ENCODE data around the gene ARHGAP8.
"Not testable (repeated sequence)": the region's sequence is repeated elsewhere in the genome, so short reads cannot be mapped to it uniquely, and the experiment has no call there.

ARHGAP8 gene

DNA sequence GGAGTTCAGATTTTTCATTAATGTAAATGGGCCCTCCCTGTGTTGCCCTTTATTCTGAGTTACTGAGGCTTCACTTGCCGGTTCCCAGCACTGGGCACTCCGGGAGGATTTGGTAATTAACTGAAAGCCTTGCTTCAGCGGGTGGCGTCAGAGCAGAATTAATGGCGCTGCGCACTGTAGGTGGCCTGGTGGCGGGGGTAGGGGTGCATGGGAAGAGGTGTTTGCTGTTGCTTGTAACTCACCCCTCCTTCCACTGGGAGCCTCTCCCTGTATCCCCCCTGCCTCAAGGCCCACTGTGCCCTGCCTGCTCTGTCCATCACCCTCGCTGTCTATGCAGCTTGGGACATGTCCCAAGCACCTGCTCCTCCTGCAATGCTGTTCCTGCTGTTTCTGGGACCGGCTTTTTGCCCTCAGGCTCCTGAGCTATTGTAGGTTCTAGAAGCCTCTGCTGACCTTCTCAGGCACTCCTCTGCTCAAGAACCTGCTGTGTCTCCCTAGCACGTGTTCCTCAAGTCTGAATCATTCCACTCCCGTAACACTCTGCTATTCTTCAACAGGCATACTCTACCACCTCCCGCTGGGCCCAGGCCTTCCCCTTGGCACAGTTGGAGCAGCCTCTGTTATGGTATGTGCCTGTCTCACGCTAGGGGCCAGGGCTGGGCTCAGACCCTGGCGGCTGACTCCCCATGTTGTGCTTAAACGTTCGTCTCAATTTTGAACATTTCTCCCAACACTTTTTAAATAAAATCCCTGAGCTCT is 24.4 kb downstream of the ARHGAP8 start:
- no peak for DNase-seq

DNA sequence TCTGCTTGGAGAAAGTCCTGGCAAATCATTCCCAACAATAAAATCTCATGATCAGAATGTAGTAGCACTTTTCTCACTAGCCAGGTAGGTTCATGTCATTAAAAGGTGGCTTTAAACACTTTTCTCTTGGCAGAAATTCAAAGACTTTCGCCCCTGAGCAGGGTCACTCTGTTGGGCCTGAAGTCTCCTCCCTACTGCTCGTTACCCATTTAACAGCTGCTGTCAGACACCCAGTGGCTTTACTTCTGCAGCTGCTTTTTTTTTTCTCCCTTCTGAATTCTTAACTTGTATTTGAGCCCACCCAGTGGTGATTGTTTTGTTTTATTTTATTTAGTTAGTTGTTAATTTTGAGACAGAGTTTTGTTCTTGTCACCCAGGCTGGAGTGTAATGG is 25.0 kb downstream of the ARHGAP8 start:
- DNase-seq = no peak

DNA sequence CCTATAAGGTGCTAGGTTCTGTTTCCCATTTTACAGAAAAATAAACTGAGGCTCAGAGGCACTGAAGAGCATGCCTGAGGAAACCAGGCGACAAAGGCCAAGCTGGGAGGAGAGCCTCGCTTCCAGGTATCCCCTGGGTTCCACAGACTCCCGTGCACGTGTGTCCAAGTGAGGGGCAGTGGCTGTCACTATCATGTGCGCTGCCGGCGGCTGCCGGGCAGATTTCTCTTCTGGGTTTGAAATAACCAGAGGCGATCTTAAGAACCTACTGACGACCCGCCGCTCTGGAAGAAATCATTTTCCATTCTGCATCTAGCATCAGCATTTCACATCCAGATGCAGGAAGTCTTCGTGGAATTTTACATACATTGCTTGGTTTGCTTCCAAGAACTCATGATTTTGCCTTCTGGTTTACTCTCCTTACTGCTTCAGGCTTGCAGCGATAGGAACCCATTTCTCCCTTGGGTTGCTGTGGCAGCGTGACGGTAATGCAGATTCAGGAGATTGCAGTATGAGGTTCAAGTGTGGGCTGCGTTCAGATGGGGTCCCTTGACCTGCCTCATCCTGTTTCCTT is 28.6 kb downstream of the ARHGAP8 start:
- DNase-seq = no peak

DNA sequence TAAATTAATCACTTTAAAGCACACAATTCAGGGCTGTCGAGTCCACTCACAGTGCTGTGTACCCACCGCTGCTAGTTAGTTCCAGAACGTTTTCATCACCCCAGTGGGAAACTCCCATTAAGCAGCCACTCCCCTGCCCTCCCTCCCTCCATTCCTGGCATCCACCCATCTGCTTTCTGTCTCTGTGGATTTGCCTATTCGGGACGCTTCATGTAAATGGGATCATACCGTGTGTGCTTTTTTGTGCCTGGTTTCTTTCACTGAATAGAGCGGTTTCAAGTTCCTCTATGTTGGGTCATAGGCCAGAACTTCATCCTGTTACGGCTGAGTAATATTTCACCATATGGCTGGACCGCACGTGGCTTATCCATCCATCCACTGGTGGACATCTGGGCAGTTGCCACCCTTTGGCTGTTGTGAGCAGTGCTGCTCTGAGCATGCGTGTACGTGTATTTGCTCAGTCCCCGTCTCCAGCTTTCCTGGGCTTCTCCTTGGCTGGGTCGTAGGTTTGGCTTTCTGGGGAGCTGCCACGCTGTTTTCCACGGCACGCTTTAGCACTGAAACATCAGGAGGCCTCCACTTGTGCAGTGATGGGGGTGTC is 30.1 kb downstream of the ARHGAP8 start:
- DNase-seq = no peak

DNA sequence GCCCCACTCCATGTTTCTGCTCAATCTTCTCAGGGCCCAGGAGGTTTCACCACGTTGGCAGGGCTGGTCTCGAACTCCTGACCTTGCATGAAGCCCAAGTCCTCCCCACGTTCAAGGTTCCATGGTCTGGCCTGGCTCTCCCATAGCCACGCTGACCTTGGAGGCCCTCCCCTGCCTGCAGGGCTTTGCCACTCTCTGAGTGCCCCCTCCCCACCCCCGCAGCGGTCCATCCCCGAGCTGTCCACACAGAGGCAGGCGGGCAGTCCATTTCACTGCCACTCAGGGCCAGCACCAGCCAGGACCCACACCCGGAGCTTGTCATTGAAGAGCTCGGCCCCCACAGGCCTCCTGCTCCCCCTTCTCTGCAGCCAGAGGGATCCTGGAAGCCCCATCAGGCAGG is 30.7 kb downstream of the ARHGAP8 start:
- no peak for DNase-seq

DNA sequence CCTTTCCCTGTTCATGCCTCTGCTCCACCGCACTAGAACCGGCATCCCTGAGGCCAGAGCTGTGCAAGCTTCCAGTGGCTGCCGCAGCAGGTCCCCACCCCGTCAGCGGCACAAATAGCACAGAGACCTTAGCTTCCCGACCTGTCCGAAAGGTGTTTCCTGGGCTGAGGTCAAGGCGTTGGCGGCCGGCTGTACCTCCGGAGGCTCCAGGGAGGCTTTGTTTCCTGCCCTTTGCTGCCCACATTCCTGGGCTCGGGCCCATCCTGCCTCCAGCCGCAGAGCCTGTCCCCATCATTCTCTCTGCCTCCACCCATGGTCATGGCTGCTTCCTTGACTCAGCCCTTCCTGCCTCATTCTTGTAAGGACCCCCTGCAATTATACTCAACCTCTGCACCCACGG is 31.2 kb downstream of the ARHGAP8 start:
- no peak for DNase-seq

DNA sequence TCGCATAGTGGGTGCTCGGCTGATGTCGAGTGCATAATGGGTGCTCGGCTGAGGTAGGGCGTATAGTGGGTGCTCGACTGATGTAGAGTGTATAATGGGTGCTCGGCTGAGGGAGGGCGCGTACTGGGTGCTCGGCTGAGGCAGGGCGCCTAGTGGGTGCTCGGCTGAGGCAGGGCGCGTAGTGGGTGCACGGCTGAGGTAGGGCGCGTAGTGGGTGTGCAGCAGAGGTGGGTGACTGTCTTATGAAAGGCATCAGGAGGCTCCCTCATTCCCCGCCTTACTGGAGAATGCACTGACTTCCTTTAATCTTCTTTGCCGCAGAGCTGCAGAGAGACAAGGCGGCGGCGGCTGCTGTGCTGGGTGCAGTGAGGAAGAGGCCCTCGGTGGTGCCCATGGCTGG is 33.8 kb downstream of the ARHGAP8 start:
- no peak for DNase-seq

DNA sequence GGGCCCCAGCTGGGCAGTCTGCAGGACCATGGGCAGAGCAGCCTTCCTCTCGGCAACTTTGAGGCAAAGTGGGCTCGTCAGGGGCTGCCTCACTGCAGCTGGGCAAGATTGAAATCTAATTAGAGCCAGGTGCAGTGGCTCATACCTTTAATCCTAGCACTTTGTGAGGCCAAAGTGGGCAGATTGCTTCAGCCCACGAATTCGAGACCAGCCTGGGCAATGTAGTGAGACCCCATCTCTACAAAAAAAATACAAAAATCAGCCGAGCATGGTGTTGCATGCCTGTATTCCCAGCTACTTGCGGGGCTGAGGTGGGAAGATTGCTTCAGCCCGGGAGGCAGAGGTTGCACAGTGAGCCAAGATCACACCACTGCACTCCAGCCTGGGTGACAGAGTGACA is 34.2 kb downstream of the ARHGAP8 start:
- no peak for DNase-seq

DNA sequence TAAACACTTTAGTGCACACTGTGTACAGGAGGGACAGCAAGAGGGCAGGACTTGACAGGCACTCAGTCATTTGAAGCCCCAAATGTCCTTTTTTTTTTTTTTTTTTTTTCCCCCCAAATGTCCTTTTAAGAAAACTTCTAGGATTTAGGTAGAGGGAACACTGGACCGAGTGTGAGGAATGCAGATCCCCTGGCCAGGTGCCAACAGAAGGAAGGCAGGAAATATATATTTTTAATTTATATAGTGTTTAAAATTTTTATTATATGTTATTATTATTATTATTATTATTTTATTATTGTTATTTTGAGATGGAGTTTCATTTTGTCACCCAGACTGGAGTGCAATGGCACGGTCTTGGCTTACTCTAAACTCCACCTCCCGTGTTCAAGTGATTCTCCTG is 35.5 kb downstream of the ARHGAP8 start:
- DNase-seq = no peak

DNA sequence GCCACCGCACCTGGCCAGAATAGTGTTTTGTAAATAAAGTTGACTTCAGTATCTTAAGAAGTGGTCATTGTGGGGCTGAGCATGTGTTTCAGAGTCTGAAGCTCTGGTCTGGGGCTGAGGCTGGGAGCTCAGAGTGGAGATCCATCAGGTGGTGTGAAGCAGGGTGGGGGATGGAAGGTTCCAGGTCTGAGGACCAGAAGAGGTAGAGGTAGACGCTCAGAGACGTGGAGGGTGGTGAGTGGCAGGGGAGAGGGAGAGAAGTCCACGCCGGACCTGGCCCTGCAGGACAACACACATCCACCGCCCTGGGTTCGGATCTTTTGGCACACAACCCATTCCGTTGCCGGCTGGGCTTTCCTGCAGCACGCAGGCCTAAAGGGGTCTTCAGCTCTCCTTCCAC is 40.7 kb downstream of the ARHGAP8 start:
- DNase-seq = no peak

DNA sequence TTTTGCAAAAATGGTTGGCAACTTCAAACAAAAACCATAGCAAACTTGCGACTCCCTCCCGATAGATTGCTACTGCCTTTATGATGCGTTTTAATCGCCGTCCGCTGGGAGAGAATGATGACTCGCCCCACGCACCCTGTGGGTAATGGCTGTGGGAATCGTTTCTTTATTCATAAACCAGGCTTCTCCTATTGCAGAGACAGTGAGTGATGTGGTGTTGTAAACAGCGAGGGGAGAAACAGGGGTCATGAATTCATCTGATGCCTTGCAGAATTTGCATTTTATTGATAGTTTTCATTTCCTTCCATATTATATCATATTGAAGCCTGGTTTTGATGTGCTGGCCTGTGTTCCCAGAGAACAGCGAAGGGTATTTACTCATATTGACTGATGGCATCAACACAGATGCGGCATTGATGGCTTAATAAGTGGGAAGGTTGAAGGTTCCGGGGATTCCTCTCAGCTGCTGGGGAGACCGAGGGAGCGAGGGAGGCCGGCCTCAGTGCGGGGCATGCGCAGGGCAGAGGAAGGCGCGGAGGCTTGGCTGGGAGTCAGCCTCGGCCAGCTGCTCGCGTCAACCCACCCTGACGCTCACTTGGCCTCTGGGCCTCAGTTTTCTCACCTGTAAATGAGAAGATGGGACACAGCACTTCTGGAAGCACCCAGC is 41.3 kb downstream of the ARHGAP8 start:
- no peak for DNase-seq

DNA sequence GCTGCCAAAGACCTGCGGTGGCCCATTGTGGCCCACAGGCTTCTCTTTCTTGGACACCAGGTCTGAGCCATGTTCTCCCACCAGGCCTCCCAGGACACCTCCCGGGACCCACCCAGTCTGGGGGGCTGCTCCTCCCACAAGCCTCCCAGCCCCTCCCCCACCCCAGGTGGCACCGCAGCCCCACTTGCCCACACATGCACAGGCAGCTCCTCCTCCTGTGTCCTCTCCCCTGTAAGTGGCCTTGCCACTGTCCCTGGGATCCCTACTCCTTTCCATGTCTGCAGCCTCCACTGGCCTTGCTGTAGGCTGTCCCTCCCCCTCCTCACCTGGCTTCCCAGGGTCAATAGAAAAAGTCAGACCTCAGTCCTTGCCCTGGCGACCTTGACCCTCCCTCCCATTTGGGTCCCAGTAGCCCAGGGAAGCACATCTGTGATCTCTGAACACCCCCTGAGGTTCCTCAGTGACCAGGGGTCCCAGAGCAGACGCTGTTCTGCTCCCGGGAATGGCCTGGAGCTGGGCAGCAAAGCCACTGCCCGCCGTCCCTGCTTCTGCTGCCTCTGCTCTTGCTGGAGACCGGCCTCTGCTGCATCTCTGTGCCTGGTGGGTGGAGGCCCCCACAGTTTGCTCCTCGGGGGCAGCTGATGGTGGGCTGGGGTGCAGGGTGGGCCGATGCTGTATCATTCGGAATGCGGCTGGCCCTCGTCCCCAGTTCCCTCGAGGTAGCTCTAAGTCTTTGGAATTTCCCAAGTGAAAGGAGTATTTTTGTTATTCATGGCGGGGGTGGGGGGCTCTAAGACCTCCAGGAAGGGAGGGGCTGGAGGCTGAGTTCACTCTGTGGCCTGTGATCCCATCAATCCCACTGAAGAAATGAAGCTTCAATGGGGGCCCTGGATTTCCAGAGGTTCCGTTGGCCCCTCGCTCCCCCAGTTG is 43.6 kb downstream of the ARHGAP8 start:
- DNase-seq = no peak

DNA sequence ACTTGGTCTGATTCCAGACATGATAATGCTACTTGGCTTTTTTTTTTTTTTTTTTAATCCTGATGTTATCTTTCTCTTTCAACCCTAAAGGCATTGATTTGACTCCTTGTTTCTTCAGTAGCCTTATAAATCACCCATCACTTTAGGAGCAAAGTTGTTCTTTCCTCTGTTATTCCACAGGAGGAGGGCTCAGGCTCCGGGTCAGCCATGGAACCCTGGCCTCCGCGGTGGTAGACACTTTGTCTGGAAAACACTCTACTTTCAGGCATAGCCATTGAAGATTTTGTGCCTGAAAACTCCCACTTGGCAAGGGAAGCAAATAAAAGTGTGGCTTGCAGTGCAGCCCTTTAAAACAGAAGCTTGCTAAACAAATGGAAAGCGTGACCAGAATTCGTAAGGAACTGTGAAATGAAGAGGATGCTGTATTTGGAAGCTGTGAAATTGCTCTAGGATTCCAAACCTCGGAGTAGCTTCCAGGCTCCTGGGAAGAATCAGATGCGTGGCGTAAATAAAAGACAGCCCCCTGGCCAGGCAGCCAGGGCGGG is 44.9 kb downstream of the ARHGAP8 start:
- no peak for DNase-seq

DNA sequence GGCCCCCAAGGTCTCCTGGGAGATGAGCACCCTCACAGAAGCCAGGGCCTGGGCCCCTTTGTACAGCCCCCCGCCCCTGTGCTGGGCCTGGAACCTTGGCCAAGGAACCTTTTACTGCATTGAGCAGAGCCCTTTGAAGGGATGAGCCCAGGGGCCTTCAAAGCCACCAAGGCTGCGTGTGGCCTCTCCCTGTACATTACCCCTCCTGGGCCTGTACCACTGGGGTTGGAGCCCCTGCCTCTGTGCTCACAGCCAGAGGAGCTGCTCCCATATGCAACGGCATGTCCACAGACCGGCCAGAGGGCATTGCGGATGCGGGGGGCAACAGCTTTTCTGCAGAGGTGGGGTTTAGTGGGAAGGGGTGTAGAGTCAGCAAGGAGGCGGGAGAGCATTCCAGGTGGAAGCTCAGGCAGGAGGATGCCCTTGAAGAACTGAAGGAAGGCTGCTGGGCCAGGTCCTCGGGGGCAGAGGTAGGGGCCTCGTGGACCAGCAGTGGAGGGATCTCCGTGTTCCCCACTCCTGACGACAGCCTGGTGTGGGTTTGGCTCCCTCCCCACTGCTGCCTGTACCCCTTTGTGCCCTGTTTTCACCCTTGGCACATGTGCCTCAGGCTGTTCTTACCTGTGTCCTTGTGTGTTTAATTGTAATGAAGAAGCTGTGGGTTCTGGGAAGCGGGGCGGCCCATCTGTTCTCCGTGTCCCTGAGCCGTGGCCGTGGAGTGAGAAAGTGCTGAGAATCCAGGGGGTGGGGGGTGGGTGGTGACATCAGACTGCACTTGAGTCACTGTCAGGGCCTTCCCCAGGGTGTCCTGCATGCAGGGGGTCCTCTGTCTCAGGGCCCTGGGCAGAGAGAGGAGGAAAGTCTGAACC is 46.9 kb downstream of the ARHGAP8 start:
- no peak for DNase-seq

DNA sequence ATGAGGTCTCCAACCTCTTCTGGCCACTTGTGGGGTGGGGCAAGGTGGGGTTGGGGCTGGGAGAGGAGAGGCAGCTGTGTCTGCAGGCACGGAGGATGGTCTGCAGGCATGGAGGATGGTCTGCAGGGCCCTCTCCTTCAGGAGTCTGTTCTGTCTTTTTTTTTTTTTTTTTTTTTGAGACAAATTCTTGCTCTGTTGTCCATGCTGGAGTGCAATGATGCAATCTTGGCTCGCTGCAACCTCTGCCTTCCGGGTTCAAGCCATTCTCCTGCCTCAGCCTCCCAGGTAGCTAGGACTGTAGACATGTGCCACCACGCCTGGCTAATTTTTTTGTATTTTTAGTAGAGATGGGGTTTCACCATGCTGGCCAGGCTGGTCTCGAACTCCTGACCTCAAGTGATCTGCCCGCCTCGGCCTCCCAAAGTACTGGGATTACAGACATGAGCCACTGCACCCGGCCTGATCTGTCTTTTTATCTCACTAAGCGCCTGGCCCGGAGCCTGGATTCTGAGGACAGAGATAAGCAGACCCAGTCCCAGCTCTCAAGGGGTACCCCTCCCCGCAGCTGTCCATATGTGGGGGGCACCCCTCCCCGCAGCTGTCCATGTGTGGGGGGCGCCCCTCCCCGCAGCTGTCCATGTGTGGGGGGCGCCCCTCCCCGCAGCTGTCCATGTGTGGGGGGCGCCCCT is 47.7 kb downstream of the ARHGAP8 start:
- not testable (repeated sequence) for DNase-seq

DNA sequence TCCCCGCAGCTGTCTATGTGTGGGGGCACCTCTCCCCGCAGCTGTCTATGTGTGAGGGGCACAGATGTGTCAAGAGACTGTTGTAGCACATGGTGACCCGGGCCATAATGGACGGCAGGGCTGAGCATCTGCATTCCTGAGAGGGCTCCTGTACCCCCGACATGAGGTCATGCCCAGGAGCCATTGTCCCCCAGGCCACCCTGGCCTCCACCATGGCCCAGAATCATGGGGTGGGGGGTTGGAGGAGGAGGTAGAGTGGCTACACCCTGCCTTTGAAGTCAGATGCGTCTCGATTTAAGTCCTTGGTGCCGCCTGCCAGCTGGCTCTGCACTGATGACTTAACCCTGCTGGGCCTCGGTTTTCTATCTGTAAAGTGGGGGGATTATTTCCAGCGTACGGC is 49.1 kb downstream of the ARHGAP8 start:
- DNase-seq = no peak

DNA sequence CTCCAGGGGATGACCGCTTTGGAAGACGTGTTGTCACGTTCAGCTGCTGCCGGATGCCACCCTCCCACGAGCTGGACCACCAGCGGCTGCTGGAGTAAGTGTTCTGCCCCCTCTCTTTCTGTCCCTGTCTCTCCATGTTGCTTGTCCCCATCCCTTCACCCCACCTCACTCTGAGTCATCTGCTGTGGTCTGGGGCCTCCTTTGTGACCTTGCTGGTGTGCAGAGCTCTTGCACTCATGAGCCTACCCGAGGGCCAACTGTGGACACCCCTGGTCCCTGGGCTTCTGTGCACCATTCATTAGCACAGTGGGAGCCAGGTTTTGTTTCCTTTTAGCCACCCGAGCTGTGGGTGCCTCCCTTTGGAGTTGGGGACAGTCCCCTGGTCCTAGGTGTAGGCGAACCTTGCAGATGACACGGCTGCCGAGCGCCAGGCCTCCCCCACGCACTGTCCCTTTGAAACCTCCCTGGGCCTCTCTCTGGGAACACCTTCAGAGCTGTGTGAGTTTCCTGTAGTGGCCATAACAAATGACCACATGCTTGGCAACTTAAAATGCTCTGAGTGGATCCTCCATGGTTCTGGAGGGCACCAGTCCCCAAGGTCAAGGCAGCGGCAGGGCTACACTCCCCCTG is 49.8 kb downstream of the ARHGAP8 start:
- no peak for DNase-seq

DNA sequence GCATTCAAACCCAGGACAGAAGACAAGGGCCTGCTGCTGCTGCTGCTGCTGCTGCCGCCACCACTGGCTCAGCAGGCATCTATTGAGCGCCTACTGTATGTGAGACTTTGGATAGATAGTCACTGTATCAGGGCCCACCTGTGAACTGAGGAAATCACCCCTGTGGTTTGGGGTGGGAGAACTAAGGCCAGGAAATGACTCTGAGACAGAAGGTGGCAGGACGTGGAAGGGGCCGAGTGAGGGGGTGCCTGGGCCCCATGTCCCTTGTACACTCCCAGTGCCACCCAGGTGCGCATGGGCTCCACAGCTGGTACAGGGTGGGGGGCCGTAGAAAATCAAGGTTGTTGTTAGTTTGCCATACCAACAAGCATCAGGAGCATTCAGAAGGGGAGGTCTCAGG is 50.6 kb downstream of the ARHGAP8 start:
- DNase-seq = no peak

DNA sequence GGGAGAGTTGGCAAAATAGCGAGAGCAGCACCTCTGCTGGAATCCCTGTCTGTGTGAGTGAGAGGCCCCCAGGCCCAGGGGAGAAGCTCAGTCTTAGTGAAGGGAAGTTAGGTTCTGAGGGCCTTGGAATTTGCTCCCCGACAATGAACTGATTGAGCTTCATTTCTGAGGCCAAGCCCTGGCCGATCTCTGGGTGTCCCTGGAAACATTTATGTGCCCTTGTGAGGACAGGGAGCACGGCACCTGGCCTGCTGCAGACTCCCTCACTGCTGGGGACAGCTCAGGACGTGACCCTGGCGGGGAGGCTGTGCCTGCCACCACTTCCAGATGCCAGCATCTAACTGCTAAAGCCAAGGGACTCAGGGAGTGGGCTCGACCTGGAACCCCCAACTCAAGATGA is 52.0 kb downstream of the ARHGAP8 start:
- DNase-seq = no peak

DNA sequence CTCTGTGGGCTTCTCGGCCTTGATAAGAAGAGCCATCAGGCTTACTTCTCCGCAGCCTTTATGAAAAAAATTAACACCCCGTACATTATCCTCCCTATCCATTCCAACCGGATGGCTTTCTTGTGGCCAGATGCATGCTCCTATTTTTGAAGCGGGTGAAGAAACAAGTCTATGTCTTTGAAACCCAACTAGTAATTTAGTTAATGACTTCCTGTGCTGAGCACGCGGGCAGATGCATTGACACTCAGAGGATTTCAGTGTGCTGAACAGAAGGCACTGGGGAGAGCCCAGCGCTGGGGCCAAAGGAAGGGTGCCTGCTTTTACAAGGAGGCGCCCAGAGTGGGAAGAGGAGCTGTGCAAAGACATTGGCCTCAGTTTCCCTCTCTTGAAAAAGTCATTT is 53.3 kb downstream of the ARHGAP8 start:
- no peak for DNase-seq

DNA sequence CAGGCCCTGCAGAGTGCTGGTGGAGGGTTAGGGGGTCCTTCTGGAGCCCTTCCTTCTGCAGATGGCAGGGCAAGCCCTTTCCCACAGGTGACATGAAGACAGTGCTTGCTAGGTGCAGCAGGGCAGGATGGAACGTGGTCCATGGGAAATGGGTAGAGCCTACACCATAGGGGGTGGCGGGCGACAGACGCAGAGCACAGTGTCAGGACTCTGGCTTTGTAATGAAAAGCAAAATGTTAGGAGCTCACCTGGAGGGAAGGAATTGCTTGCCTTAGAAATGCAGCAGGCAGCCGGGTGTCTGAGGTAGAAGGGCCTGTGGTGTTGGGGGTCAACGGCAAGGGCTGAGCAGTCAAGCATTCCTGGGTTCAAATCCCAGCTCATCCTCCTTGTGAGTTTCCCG is 54.9 kb downstream of the ARHGAP8 start:
- DNase-seq = no peak
